HL-60/S4 treated with retinoic acid at 250 ng/mL for 4 days and 3 days (cell line): Measurements from ENCODE around the gene SFSWAP.
"Not testable (repeated sequence)": the region's sequence is repeated elsewhere in the genome, so short reads cannot be mapped to it uniquely, and the experiment has no call there.

ENCODE experiments used
- in situ Hi-C: fragments of 300-500 bp; cut with MboI; formaldehyde crosslinking; loops from 2 replicates; pipeline ENCODE4 v1.7.0; 2022; ENCODE audit warnings: low sequenced_read_pairs

Gene SFSWAP

DNA sequence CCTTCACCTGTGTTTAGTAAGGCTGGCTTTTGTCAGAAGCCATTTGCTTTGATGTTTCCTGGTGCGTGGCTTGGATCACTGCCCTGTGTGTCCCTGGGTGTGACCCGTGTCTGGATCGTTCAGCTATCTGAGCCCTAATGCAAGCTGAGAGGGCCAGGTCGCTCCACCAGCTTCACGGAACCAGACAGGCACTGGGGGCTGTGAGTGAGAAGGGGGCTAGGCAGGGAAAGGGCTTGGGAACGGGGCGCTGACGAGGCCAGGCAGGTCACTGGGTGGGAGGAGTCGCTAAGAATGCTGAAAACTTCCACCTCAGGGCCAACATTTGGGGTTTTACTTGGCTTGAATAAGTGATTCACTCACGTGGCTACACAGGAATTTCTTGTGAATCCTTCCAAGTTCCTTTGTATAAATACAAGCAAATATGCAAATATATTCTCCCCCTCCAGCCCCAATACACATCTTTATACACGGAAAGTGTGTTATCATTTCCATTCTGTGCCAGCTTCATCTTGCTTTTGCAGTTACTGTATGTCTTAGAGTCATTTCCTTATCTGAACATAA, 93.2 kb downstream of the SFSWAP start:
- in situ Hi-C loops: no loop called here

- in situ Hi-C loops: no loop called here
Observed at GRCh38 chr12:131805421-131805820, 94.5 kb downstream of the SFSWAP start.

- in situ Hi-C loops: no loop called here
Observed at GRCh38 chr12:131806674-131807073, 95.8 kb downstream of the SFSWAP start.

- in situ Hi-C loops: no loop called here
Observed at GRCh38 chr12:131808744-131809371, 98.0 kb downstream of the SFSWAP start.

DNA sequence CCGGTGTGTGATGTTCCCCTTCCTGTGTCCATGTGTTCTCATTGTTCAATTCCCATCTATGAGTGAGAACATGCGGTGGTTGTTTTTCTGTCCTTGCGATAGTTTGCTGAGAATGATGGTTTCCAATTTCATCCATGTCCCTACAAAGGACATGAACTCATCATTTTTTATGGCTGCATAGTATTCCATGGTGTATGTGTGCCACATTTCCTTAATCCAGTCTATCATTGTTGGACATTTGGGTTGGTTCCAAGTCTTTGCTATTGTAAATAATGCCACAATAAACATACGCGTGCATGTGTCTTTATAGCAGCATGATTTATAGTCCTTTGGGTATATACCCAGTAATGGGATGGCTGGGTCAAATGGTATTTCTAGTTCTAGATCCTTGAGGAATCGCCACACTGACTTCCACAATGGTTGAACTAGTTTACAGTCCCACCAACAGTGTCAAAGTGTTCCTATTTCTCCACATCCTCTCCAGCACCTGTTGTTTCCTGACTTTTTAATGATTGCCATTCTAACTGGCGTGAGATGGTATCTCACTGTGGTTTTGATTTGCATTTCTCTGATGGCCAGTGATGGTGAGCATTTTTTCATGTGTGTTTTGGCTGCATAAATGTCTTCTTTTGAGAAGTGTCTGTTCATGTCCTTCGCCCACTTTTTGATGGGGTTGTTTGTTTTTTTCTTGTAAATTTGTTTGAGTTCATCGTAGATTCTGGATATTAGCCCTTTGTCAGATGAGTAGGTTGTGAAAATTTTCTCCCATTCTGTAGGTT, 98.8 kb downstream of the SFSWAP start:
- in situ Hi-C loops: not testable (repeated sequence)

DNA sequence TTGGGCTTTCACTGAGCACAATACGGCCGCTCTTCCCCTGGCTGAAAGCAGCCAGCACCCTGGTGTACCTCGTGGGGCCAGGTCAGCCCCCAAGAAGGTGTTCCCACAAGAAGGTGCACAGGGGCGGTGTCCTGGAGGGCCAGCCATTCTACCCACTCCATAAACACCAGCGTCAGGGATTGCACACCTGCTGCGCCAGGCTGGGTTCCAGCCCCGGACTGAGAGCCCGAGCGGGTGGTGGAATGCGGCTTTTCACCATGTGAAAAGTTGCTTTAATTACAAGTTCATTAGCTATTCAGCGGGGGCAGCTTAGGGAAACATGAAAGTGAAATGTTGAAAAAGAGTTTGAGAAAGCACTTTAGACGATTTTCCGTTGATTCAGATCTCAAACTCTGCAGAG, 99.8 kb downstream of the SFSWAP start:
- in situ Hi-C loops: no loop called here

- in situ Hi-C loops: no loop called here
Observed at GRCh38 chr12:131815131-131815530, 104.2 kb downstream of the SFSWAP start.

DNA sequence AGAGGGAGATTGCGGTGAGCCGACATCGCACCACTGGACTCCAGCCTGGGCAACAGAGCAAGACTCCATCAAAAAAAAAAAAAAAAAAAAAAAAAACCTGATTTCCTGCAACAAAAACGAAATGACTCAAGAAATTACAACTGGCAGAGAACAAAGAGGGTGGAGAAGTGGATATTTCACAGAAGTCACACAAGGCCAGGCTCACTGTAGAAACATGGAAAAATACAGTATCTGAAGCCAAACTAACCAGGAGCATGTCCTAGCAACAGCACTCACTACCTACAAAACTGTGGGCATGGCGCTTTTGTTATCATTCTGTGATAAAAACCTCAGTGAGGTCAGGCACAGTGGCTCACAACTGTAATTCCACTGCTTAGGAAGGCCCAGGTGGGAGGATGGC, 105.6 kb downstream of the SFSWAP start:
- in situ Hi-C loops: no loop called here

DNA sequence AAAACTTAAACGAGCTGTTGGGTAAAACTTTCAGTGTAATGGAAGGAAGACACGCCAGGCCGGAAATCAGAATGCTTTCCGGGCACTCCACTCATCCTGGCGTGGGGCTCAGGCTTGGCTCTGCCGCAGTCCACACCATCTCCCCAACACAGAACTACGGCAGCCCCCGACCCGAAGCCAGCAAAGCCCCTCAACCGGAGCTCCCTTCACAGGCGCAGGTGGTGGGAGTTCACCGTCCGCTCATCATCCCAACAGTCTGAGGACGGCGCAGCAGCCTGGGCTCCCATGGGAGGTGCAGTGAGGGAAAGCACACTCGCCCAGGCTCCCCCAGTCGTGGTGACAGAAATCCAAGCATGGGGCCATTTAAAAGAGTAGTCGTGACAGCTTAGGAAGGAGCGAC, 106.4 kb downstream of the SFSWAP start:
- in situ Hi-C loops: no loop called here

DNA sequence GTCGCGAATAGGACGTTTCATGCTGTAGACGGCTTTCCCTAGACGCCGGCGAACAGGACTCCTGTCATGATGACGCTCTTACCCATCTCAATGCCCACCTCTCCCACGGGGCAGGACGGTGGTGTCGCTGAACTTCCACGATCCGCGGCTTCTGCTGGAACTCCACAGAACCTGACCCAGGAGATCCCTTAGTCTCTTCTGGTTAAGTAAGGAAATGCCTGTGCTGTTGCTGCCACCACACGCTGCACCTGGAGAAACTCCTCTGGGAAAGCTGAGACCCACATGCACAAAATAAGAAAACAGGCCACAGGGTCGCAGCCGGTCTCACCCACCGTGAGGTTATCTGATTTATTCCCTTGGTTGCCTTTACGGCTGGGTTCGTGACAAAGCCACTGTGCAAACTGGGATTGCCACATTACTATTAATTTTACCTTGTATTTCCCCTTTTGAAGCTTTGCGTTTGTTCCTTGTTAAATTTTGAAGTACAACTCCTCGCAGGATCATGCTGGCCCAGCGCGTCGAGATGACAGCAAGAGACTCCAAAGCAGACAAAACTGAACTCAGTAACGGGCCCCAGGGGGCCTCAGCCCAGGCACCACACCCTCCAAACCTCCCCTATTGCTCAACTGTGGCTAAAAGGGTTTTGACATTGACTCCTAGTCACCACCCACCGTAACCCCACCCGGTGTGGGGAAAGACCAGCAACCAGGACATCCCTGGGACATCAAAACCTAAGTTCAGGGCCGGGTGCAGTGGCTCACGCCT, 108.1 kb downstream of the SFSWAP start:
- in situ Hi-C loops: no loop called here

DNA sequence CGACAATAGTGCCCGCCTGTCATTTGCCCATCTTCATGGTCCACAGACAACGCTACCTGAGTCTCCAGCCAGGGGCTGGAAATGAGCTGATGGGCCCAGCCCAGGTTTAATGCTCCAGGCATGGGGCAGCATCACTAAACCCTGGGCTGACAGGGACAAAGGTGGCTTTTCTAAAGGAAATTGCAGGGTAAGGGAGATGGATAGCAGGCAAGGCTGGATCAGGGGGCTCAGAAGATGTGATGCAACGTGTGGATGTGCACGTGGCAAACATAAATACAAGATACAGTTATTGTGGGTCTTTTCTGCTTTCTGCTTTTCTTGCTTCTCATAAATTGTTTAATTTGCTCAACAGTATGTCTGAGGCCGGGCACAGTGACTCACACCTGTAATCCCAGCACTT, 113.6 kb downstream of the SFSWAP start:
- in situ Hi-C loops: no loop called here

- in situ Hi-C loops: no loop called here
Observed at GRCh38 chr12:131825146-131825892, 114.4 kb downstream of the SFSWAP start.

DNA sequence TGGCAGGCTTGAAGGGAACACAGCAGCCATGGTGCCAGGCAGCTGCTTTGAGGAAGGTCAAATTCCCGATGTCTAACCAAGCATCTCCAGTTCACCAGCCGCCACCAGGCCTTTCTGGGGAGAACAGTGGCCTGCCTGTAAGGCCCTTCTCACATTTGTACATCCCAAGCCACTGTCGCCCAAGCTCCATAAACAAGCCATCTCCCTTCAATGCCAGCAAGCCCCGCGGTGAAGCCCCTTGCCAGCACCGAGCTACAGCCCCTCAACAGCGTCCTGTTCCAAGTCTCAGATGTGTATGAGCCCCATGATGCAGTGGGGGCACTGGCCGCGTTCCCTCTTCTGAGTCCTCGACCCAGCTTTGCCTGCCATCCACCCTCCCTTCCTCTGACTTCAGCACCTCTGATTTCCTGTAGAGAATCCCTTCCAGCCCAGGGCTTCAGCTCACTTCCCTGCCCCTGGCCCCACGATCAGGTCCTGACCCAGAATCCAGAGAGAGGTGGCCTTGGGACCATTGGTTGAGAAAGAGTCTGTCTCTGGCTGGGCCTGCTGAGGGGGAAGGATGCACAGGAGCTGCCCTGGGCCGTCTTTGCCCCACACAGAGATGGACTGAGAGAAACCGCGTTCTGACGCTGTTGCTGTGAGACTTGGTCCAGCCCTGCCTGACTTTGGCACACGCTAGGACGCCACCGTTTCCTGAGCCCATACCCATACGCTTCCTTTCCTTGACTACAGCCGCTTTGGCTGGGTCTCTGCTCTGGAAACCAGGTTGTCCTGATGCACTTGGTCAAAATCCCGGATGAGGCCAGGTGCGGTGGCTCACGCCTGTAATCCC, 115.4 kb downstream of the SFSWAP start:
- in situ Hi-C loops: no loop called here

- in situ Hi-C loops: no loop called here
Observed at GRCh38 chr12:131827961-131828534, 117.2 kb downstream of the SFSWAP start, which contains the start of gene MMP17. TSS of gene MMP17 (plus strand) at chr12:131828393. CDS start at chr12:131828495, 102 bp downstream.

DNA sequence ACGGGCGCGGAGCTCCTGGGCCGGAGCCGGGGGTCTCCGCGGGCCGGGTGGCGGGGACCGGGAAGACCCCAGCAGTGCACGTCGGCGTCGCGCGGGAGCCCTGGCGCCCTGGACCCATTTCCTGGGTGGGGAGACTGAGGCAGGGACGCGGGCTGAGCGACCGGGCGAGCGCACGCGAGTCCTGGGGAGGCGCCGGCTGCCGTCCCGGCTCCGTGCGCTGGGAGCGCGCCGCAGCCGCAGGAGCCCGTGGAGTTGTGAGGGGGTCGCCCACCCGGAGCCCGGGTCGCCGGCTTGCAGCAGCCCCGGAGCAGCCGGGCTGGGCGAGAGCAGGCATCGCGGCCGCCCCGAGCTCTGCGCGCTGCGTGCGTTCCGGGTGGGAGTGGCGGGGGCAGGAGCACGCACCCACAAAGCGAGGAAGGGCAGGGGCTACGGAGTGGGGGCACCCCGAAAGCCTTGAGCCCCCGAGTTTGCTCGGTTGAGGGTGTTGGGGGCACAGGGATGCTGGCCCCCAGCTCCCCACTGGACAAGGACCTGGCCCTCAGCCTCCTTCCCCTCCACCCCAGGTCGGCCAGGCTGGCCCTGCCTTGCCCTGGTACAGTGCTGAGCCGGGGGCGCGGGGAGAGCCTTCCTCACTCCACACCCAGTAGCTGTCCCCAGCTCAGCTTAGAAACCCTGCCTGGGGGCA, 117.9 kb downstream of the SFSWAP start:
- in situ Hi-C loops: no loop called here

DNA sequence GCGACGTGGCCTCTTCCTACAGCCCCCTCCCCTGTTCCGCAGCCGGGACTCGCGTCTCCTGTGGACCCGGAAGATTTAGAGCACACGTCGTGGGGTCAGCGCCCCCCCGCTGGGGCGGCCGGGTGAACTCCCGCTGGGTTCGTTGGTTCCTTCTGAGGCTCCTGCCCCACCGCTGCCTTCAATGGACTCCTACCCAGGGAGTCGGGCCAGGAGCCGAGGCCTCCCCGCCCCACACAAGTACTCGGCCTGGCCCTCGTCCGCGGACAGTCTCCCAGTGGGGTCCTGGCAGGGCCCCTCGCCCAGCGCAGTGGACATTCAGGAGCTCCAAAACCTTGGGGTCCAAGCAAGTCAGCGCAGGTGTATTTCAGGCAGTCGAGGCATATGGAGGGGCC, 118.5 kb downstream of the SFSWAP start:
- in situ Hi-C loops: no loop called here

DNA sequence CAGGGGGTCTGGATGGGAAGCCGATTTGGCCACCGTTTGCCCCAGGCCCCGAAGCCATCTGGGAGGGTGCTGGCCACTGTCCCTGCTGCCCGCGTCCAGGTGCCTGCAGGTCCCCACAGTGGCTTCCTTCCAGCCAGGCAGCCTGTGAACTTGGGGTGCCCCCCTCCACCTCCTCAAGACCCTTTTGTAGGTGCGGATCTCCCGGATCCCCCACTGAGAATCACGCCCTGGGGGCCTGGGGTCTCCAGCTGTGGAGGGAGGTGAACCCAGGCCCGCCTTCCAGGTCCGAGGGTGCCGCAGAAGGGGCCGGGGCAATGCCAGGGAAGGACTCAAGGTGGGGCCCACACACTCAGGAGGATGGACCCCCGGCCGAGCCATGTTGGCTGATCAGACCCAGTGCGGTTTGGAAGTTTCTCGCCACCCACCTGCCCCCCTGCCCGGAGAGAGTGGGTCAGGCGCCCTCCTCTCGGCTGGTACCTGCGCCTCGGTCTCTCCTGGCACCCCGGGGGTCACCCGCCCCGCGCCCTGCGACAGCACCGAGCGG, 119.0 kb downstream of the SFSWAP start:
- in situ Hi-C loops: no loop called here

DNA sequence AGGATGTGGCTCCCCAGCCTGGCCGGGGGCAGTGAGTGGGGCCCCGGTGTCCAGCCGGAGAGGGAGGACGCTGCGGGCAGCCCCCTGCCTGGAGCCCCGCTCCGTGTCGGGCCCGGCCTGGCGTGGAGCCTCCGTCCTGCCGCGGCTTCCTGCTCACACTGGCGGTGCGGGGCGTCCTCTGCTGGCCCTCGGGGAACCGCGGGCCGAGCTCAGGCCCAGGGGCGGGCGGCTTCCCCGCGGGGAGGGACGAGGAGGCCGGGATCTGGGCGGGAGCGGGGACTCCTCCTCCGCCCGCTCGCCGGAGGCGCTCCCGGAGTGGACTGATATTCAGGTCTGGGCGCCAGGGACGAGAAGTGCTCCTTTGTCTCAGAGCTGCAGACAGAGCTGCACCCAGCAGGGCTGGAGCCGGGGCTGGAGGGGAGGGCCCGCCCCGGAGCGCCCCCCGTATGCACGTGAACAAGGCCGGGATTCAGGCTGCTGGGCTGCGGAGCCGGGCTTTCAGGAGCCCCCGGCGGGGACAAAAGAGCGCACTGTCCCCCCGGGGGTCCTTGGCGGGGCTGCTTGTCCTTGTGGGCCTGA, 119.5 kb downstream of the SFSWAP start:
- in situ Hi-C loops: no loop called here
